CD14-positive monocyte (primary cell): ENCODE data around the gene PLCH1. TPM values are rescaled to one million over a fixed set of nuclear protein-coding genes. Genes with fewer than 3 reads are reported as not detected.

ENCODE experiments used
- DNase-seq, 3 donors: peaks; one replicate each; pipeline ENCODE4 v3.0.0-alpha.2; 2011 to 2022
- H2AFZ ChIP-seq: 2 replicates; pipeline ENCODE4 v1.6.0; 2012; ENCODE audit warnings: mild to moderate bottlenecking, low read depth, low read length, inconsistent platforms; ENCODE audit not compliant: insufficient read depth, poor library complexity, severe bottlenecking
- H3K27ac ChIP-seq, 2 donors: 1 replicate in 1 of 2; 2 replicates in 1 of 2; pipeline ENCODE4 v1.5.1; 2012 to 2013; ENCODE audit warnings: low read length in 2 of 2, control low read depth in 1 of 2, inconsistent platforms in 1 of 2, low read depth in 1 of 2, mild to moderate bottlenecking in 1 of 2
- H3K27me3 ChIP-seq, 2 donors: one replicate each; pipeline versions ENCODE4 v1.6.0 to v1.6.1; 2011 to 2013; ENCODE audit warnings: low read length in 2 of 2; ENCODE audit not compliant: control insufficient read depth in 2 of 2, insufficient read depth in 2 of 2
- H3K36me3 ChIP-seq, 2 donors: replicated peaks in 1 of 2; 1 replicate in 1 of 2; 2 replicates in 1 of 2; pipeline versions ENCODE4 v1.5.1 to v1.6.1; 2012 to 2013; ENCODE audit warnings: low read length in 2 of 2, control low read depth in 1 of 2, inconsistent platforms in 1 of 2, mild to moderate bottlenecking in 1 of 2; ENCODE audit not compliant: insufficient read depth in 2 of 2, control insufficient read depth in 1 of 2
- H3K4me1 ChIP-seq, 2 donors: 1 replicate in 1 of 2; 2 replicates in 1 of 2; pipeline versions ENCODE4 v1.5.1 to v1.6.1; 2012 to 2013; ENCODE audit warnings: low read length in 2 of 2, control low read depth in 1 of 2, inconsistent platforms in 1 of 2, mild to moderate bottlenecking in 1 of 2, moderate library complexity in 1 of 2; ENCODE audit not compliant: insufficient read depth in 2 of 2, control insufficient read depth in 1 of 2
- H3K4me2 ChIP-seq: replicated peaks from 2 replicates; pipeline ENCODE3; 2012; ENCODE audit warnings: low read length, moderate library complexity, mild to moderate bottlenecking; ENCODE audit not compliant: poor library complexity, severe bottlenecking; ENCODE audit errors: extremely low read depth
- H3K4me3 ChIP-seq, 3 experiments: fragments of 200-600 bp in 1 of 3; sonication (generic) in 1 of 3; replicated peaks in 1 of 3; 1 replicate in 2 of 3; 2 replicates in 1 of 3; pipeline ENCODE4 v1.5.1; 2011 to 2013; ENCODE audit warnings: low read length in 3 of 3, mild to moderate bottlenecking in 3 of 3, control low read depth in 2 of 3, low read depth in 2 of 3, inconsistent platforms in 1 of 3, moderate library complexity in 1 of 3
- H3K79me2 ChIP-seq: 2 replicates; pipeline ENCODE4 v1.6.0; 2012; ENCODE audit warnings: mild to moderate bottlenecking, control low read depth, inconsistent platforms, low read length, moderate library complexity; ENCODE audit not compliant: insufficient read depth
- H3K9ac ChIP-seq: 2 replicates; pipeline ENCODE4 v1.6.0; 2017; ENCODE audit warnings: low read length, mild to moderate bottlenecking; ENCODE audit not compliant: insufficient read depth, poor library complexity, severe bottlenecking
- H3K9me3 ChIP-seq, 2 donors: replicated peaks in 1 of 2; 1 replicate in 1 of 2; 2 replicates in 1 of 2; pipeline versions ENCODE4 v1.5.1 to v1.6.1; 2012 to 2013; ENCODE audit warnings: low read length in 2 of 2, control low read depth in 1 of 2; ENCODE audit not compliant: control insufficient read depth in 1 of 2, insufficient read depth in 1 of 2
- H4K20me1 ChIP-seq: 2 replicates; pipeline ENCODE4 v1.6.0; 2012; ENCODE audit warnings: mild to moderate bottlenecking, low read length, control low read depth, moderate library complexity; ENCODE audit not compliant: insufficient read depth
- H3K27ac Mint-ChIP-seq, 7 donors: one replicate each; pipeline ENCODE4 v1.8.0; 2020; ENCODE audit warnings: mild to moderate bottlenecking in 7 of 7, mixed read lengths in 7 of 7, moderate library complexity in 6 of 7, inconsistent platforms in 2 of 7
- H3K27me3 Mint-ChIP-seq, 3 donors: one replicate each; pipeline ENCODE4 v1.8.0; 2021 to 2022; ENCODE audit warnings: low read depth in 3 of 3, mild to moderate bottlenecking in 3 of 3, mixed read lengths in 3 of 3, moderate library complexity in 3 of 3, inconsistent platforms in 1 of 3
- H3K36me3 Mint-ChIP-seq, 2 donors: one replicate each; pipeline ENCODE4 v1.8.0; 2020; ENCODE audit warnings: mixed read lengths in 2 of 2, inconsistent platforms in 1 of 2, mild to moderate bottlenecking in 1 of 2
- H3K4me1 Mint-ChIP-seq: one replicate; pipeline ENCODE4 v1.8.0; 2020; ENCODE audit warnings: mild to moderate bottlenecking, mixed read lengths
- H3K4me3 Mint-ChIP-seq, 2 donors: one replicate each; pipeline ENCODE4 v1.8.0; 2020; ENCODE audit warnings: mild to moderate bottlenecking in 2 of 2, mixed read lengths in 2 of 2, moderate library complexity in 1 of 2
- H3K9me3 Mint-ChIP-seq, 7 donors: one replicate each; pipeline ENCODE4 v1.8.0; 2020 to 2022; ENCODE audit warnings: mixed read lengths in 7 of 7, mild to moderate bottlenecking in 6 of 7, moderate library complexity in 6 of 7, inconsistent platforms in 2 of 7
- WGBS: methylation state at CpG from one replicate; pipeline ENCODE4 v1.1.5; 2013; ENCODE audit warnings: missing lambda C conversion rate; ENCODE audit not compliant: insufficient coverage; 5-methylcytosine and 5-hydroxymethylcytosine counted together
- intact Hi-C, 2 donors: fragments of 100-400 bp; cut with micrococcal nuclease; formaldehyde crosslinking; loops; one replicate each; pipeline versions ENCODE4 v1.15.0 to v1.15.1; 2023
- polyA plus RNA-seq, 3 donors: library from polyadenylated mRNA; depleted of rRNA in 1 of 3; unstranded in 2 of 3; stranded (reverse) in 1 of 3; fragments of 300-500 nt in 2 of 3; fragments of >200 nt in 1 of 3; fragmentation: Illumina TruSeq in 2 of 3; gene quantifications; 1 replicate in 2 of 3; 2 replicates in 1 of 3; pipeline ENCODE4 v1.2.3, GENCODE V29; 2012 to 2021
- TF ChIP-seq, protein P1 (sequence below): fragments of 200-600 bp; IDR thresholded peaks from one replicate; pipeline ENCODE4 v1.8.0; 2022; ENCODE audit warnings: antibody characterized with exemption, mild to moderate bottlenecking

PLCH1 gene
- polyA plus RNA-seq, 3 donors: not detected

DNA sequence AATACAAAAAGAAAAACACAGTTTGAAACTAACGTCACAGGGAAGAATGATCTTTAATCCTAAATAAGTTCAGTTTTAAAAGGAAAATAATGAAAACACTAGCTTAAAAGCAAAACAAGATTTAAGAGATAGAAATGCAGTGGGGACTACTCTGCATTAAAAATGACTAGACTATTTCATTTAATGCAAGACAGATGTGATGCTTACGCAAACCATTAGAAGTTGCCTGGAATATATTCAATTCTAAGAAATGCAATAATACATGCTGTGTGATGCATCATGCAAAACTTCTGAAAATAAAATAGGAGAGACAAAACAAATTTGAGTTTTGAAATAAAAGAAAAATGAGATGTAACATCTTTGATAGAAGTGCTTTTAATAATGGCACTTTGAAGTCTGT is 353.8 kb downstream of the PLCH1 start:
- peaks cover 0 to 8% (median 4%) of the 10 kb centered on the region in 7 donors for H3K9me3 Mint-ChIP-seq
- peaks cover 1 to 3% (median 3%) of the 10 kb centered on the region in 3 donors for H3K27me3 Mint-ChIP-seq
- Histone ChIP-seq H3K27me3 (no peaks in the 10 kb centered on the region), H3K36me3 (no peaks in the 10 kb centered on the region), H3K9me3 (no peaks in the 10 kb centered on the region), H3K79me2 (no peaks in the 10 kb centered on the region), H3K4me1 (no peaks in the 10 kb centered on the region), H3K27ac (no peak overlapping the region), H2AFZ (no peak overlapping the region), H3K4me3 (no peak overlapping the region), H4K20me1 (no peaks in the 10 kb centered on the region), H3K9ac (no peak overlapping the region), H3K4me2 (no peak overlapping the region)
- H3K36me3 Mint-ChIP-seq: no peaks in the 10 kb centered on the region
- no peak overlapping the region for H3K4me3 Mint-ChIP-seq
- TF ChIP-seq, protein P1, sequence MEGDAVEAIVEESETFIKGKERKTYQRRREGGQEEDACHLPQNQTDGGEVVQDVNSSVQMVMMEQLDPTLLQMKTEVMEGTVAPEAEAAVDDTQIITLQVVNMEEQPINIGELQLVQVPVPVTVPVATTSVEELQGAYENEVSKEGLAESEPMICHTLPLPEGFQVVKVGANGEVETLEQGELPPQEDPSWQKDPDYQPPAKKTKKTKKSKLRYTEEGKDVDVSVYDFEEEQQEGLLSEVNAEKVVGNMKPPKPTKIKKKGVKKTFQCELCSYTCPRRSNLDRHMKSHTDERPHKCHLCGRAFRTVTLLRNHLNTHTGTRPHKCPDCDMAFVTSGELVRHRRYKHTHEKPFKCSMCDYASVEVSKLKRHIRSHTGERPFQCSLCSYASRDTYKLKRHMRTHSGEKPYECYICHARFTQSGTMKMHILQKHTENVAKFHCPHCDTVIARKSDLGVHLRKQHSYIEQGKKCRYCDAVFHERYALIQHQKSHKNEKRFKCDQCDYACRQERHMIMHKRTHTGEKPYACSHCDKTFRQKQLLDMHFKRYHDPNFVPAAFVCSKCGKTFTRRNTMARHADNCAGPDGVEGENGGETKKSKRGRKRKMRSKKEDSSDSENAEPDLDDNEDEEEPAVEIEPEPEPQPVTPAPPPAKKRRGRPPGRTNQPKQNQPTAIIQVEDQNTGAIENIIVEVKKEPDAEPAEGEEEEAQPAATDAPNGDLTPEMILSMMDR: no peak
- DNase-seq: no peak
- WGBS: no CpG with 5 or more reads among the region's 2 CpGs
- peaks cover 2% of the 10 kb centered on the region for H3K4me1 Mint-ChIP-seq
- intact Hi-C loops: no loop called here
- H3K27ac Mint-ChIP-seq: no peak overlapping the region

DNA sequence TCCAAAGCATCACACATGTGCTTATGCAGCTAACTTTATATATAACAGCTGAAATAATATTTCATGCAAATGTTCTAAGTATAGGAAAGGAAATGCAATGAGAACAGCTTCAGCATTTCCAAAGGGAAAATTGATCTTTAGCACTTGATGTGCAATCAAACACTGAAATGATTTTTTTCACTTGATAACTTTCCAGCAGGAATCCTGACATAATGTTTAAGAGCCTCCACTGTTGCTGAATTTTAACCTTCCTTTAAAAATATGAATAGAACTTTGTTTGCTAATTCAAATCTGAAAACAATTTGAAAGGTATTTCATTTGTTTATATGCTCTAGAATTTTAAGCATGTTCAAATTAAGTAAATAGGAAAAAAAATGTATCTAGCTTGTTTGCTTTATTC is 354.5 kb downstream of the PLCH1 start:
- Mint-ChIP-seq H3K27me3 (peaks cover 1 to 3% (median 3%) of the 10 kb centered on the region in 3 donors), H3K27ac (no peak overlapping the region), H3K4me1 (peaks cover 2% of the 10 kb centered on the region), H3K4me3 (no peak overlapping the region), H3K36me3 (no peaks in the 10 kb centered on the region), H3K9me3 (peaks cover 0 to 6% (median 0%) of the 10 kb centered on the region in 7 donors)
- H3K9me3 ChIP-seq: no peaks in the 10 kb centered on the region
- DNase-seq: no peak
- H2AFZ ChIP-seq: no peak overlapping the region
- no peaks in the 10 kb centered on the region for H3K36me3 ChIP-seq
- H3K4me1 ChIP-seq: no peaks in the 10 kb centered on the region
- H4K20me1 ChIP-seq: no peaks in the 10 kb centered on the region
- H3K79me2 ChIP-seq: no peaks in the 10 kb centered on the region
- no peak overlapping the region for H3K9ac ChIP-seq
- TF ChIP-seq, protein P1: no peak
- H3K4me2 ChIP-seq: no peak overlapping the region
- intact Hi-C loops: no loop called here
- H3K27me3 ChIP-seq: no peaks in the 10 kb centered on the region
- no peak overlapping the region for H3K27ac ChIP-seq
- no peak overlapping the region for H3K4me3 ChIP-seq
